BLaER1 treated with 17β-estradiol and CSF1 and Interleukin-3, amounts not matched to agents 10 nM and 100 nM (cell line): ENCODE data around the gene NR2F2.

Experiments
- H3K27ac ChIP-seq, 11 experiments: shearing (Covaris generic); formaldehyde crosslinking; 2 replicates each; pipeline ENCODE4 v1.8.1; 2022
- H3K27me3 ChIP-seq, 11 experiments: shearing (Covaris generic); formaldehyde crosslinking; 2 replicates each; pipeline ENCODE4 v1.8.1; 2022
- H3K36me3 ChIP-seq, 11 experiments: shearing (Covaris generic); formaldehyde crosslinking; 2 replicates each; pipeline ENCODE4 v1.8.1; 2022
- H3K4me1 ChIP-seq, 10 experiments: shearing (Covaris generic); formaldehyde crosslinking; 2 replicates each; pipeline ENCODE4 v1.8.1; 2022
- H3K4me2 ChIP-seq, 11 experiments: shearing (Covaris generic); formaldehyde crosslinking; 2 replicates each; pipeline ENCODE4 v1.8.1; 2022
- H3K4me3 ChIP-seq, 10 experiments: shearing (Covaris generic); formaldehyde crosslinking; 2 replicates each; pipeline ENCODE4 v1.8.1; 2022
- H3K9ac ChIP-seq, 11 experiments: shearing (Covaris generic); formaldehyde crosslinking; 2 replicates each; pipeline ENCODE4 v1.8.1; 2022
- H3K9me3 ChIP-seq, 11 experiments: shearing (Covaris generic); formaldehyde crosslinking; replicated peaks in 1 of 11; 2 replicates each; pipeline ENCODE4 v1.8.1; 2022
- H4K20me1 ChIP-seq, 11 experiments: shearing (Covaris generic); formaldehyde crosslinking; 2 replicates each; pipeline ENCODE4 v1.8.1; 2022
- Cebpa-rat ChIP-seq, 11 experiments: shearing (Covaris generic); IDR thresholded peaks; 2 replicates each; pipeline ENCODE4 v1.8.1; 2022

Gene NR2F2

DNA sequence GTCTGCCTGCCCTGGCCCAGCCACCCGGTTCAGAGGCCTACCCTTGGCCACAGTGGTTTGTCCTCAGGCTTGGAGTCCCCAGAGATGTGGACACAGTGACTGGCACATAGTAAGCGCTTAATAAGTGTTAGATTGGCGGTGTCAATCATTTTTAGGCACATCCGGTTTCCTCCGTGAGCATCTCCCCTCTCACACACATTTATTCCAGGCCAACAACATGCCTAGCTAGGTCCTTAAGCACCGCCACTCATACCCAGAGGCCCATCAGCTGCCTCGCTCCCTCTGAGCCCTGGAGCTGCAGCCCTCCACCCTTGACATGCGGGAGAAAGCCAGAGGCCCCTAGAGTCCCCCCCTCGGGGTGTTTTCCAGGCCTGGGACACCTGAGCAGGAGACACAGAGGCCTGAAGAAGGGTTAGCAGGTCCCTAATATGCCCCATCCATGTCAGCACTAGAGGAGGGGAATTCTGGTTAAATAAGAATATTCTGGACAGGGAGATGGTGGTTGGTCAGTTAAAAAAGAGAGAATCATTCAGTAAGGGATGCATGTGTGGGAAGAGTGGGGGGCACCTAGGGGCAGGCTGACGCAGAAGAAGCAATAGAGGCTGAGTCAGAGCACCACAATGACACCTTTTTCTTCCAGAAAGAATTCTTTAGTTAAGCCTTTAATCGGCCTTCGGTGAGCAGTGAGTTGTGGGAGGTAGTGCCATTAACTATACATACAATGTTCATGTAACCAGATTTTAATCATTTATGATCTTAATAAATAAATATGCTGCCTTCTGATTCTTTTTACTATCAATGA is 22.3 kb downstream of the NR2F2 start:
- TF ChIP-seq Cebpa-rat (IDR thresholded peaks at IDR 0.05), result no peak
- Histone ChIP-seq H3K4me1 (peaks cover 8 to 42% (median 34%) of the 10 kb centered on the region in 10 experiments; a peak in 17 of 20 replicates), H3K4me2 (no peak overlapping the region), H3K9ac (no peak overlapping the region), H3K4me3 (no peak overlapping the region), H3K27me3 (peaks cover 99 to 100% (median 100%) of the 10 kb centered on the region in 11 experiments), H3K27ac (no peak overlapping the region), H3K9me3 (peaks cover 0 to 5% (median 0%) of the 10 kb centered on the region in 11 experiments; a peak in 1 of 22 replicates), H3K36me3 (no peaks in the 10 kb centered on the region), H4K20me1 (peaks cover 0 to 96% (median 92%) of the 10 kb centered on the region in 11 experiments; a peak in 19 of 22 replicates)

DNA sequence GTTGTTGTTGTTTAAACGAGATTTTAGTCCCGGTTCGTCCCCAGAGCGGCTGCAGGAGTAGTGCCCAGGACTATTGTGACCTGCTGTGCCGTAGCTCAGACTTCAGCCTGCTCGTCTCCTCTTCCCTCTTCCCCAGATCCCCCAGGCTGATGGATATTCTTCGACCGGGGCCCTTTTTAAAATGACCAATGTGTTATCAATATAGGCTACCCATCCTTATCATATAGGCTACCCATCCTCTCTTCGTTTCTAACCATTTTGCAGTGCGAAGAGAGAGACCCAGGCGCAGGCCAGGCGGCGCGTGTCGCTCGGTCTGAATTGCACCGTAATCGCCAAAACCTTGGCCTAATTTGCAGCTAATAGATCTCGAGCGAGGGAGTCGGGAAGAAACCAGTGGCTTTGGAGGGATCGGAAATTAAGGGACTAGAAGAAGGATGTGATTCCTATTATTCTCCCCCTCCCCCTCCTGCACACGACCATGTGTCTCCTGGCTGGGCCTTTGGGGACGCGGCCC is 23.0 kb downstream of the NR2F2 start:
- Histone ChIP-seq H3K4me3 (peak overlapping the region in 3 of 10 experiments; percentile 10 to 43 (median 20); a peak in 2 of 20 replicates), H3K36me3 (no peaks in the 10 kb centered on the region), H3K4me2 (peak overlapping the region in 10 of 11 experiments; percentile 72 to 94 (median 90); a peak in 17 of 22 replicates), H3K4me1 (peaks cover 11 to 45% (median 37%) of the 10 kb centered on the region in 10 experiments; a peak in 17 of 20 replicates), H3K9ac (no peak overlapping the region), H3K27me3 (peaks cover 99 to 100% (median 100%) of the 10 kb centered on the region in 11 experiments), H3K27ac (no peak overlapping the region), H4K20me1 (peaks cover 0 to 96% (median 94%) of the 10 kb centered on the region in 11 experiments; a peak in 19 of 22 replicates), H3K9me3 (peaks cover 0 to 5% (median 0%) of the 10 kb centered on the region in 11 experiments; a peak in 1 of 22 replicates)
- no peak for TF ChIP-seq Cebpa-rat (IDR thresholded peaks at IDR 0.05)

DNA sequence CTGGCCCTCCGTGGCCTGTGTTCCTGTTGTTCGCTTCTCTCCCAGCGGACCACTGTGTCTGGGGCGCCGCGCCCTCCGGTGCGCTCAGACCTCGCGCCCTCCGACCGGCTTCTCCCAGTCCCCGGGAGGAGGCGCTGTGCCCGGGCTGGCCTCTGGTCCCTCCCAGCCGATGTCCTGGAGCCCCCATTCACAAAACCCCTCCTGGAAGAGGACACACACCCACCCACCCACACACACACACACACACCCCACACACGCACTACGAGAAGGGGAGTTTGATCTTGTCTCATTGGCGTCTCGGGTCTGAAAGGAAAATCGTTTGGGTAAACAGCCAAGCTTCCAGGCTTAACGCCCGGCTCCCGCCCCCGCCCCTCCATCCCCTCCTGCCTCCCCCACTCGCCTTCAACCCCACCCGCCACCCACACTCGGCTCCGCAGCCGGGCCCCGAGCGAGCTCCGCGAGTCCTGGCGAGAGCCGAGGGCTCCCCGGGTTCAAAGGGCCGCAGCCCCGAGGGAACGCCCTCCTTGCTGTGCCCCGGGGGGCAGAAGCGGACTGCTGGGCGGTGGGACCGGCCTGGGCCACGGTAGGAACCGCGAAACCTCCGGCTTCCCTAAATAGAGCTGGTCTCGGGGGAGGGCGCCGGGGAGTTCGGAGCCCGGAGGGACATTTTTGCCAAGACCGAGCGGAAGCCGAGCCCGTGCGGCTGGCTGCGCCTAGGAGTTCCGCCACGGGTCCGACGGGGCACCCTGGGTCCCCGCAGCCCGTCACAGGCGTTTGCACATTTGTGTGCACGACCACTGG is 23.6 kb downstream of the NR2F2 start:
- H3K27ac ChIP-seq, result no peak overlapping the region

DNA sequence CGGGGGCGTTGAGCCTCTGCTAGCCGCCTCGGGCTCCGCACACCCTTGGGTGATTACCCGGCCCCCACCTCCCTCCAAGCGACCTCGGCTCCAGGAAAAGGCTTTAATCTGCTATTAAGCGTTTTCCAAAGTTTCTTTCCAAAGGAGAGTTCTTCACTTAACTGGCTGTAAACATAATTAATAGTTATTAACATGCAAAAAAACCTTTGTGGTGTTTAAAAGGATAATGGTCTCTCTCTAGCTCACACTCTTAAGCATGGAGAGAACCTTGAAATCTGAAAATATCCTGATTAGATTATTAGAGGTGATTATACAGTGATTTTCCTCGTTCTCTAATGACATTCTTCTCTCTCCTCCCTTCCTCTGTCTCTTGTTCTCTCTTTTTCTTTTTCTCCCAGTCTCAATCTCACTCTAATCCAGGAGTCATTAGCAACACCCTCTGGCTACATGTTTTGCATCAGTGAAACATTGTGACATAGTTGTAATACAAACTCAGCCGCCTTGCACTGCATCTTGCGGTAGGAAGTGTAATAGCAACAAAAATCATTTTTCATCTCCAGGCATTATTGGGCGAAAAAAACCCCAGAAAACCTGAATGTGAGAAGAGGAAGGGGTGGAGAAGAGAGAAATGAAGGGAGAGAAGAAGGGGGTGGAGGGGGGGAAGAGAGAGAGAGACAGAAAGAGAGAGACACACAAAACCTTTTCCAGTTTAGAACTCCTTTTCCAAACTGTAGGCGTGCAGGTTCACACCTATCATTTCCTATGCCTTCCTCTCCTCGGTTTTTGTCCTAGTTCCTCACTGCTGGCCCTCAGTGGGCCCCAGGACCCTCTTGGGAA is 24.4 kb downstream of the NR2F2 start:
- Histone ChIP-seq H3K9me3 (peaks cover 0 to 5% (median 0%) of the 10 kb centered on the region in 11 experiments; a peak in 2 of 22 replicates), H3K9ac (peak overlapping the region in 3 of 11 experiments; percentile 14 to 54 (median 35); a peak in 1 of 22 replicates), H4K20me1 (peaks cover 0 to 96% (median 91%) of the 10 kb centered on the region in 11 experiments; a peak in 19 of 22 replicates), H3K27ac (no peak overlapping the region), H3K27me3 (peaks cover 99 to 100% (median 100%) of the 10 kb centered on the region in 11 experiments), H3K4me2 (peak overlapping the region; percentile 72 to 98 (median 93)), H3K4me1 (peaks cover 17 to 45% (median 37%) of the 10 kb centered on the region in 10 experiments; a peak in 17 of 20 replicates), H3K4me3 (peak overlapping the region; percentile 29 to 57 (median 50); a peak in 18 of 20 replicates), H3K36me3 (no peaks in the 10 kb centered on the region)
- peak in 3 of 11 experiments; percentile 26 to 60 (median 54); a peak in 3 of 22 replicates for TF ChIP-seq Cebpa-rat (IDR thresholded peaks at IDR 0.05)

More for the DNA sequence above, 23.6 kb downstream of the NR2F2 start:
- peaks cover 0 to 5% (median 0%) of the 10 kb centered on the region in 11 experiments; a peak in 1 of 22 replicates for H3K9me3 ChIP-seq
- H3K4me2 ChIP-seq, result peak overlapping the region; percentile 72 to 94 (median 91)
- no peaks in the 10 kb centered on the region for H3K36me3 ChIP-seq
- peaks cover 11 to 45% (median 37%) of the 10 kb centered on the region in 10 experiments; a peak in 17 of 20 replicates for H3K4me1 ChIP-seq
- H3K27me3 ChIP-seq, result peaks cover 99 to 100% (median 100%) of the 10 kb centered on the region in 11 experiments
- peaks cover 0 to 96% (median 91%) of the 10 kb centered on the region in 11 experiments; a peak in 19 of 22 replicates for H4K20me1 ChIP-seq
- H3K4me3 ChIP-seq, result peak overlapping the region; percentile 29 to 57 (median 50); a peak in 19 of 20 replicates
- TF ChIP-seq Cebpa-rat (IDR thresholded peaks at IDR 0.05), result no peak
- peak overlapping the region in 4 of 11 experiments; percentile 14 to 54 (median 40); a peak in 1 of 22 replicates for H3K9ac ChIP-seq

DNA sequence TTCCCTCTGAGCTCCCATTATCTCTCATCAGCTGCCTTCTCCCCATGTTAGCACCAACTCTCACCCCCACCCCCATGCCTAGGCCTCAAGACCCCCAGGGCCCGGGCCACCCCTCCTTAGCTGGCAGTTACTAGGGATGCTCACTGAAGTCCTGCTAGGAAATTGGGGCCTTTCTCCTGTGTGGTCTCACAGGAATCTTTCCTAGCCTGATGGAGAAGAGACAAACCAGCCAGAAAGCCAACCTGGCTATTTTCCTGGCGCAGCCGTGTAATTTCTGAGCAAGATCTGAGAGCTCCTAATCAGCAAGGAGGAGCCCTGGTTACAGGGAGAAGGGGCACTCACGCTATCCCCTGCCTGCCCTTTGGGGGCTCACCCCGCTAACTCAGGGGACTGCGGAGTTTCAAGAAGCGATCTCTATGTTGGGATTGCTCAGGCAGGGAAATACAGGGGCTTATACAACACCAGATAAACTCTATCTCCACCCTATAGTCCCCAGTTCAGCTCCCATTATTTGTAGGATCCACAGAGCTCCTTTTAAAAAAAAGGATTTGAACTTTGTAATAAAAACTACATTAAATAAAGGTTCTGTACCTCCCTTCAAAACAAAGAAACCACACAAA is 25.2 kb downstream of the NR2F2 start:
- H3K9me3 ChIP-seq, result peaks cover 0 to 5% (median 0%) of the 10 kb centered on the region in 11 experiments; a peak in 2 of 22 replicates
- peaks cover 99 to 100% (median 100%) of the 10 kb centered on the region in 11 experiments for H3K27me3 ChIP-seq
- no peak overlapping the region for H3K27ac ChIP-seq
- H3K4me2 ChIP-seq, result peak overlapping the region in 6 of 11 experiments; percentile 94 to 100 (median 98); a peak in 7 of 22 replicates
- H4K20me1 ChIP-seq, result peaks cover 0 to 95% (median 85%) of the 10 kb centered on the region in 11 experiments; a peak in 19 of 22 replicates
- H3K4me1 ChIP-seq, result peaks cover 18 to 45% (median 37%) of the 10 kb centered on the region in 10 experiments; a peak in 17 of 20 replicates
- no peak overlapping the region for H3K9ac ChIP-seq
- no peak for TF ChIP-seq Cebpa-rat (IDR thresholded peaks at IDR 0.05)
- no peak overlapping the region for H3K4me3 ChIP-seq
- no peaks in the 10 kb centered on the region for H3K36me3 ChIP-seq

DNA sequence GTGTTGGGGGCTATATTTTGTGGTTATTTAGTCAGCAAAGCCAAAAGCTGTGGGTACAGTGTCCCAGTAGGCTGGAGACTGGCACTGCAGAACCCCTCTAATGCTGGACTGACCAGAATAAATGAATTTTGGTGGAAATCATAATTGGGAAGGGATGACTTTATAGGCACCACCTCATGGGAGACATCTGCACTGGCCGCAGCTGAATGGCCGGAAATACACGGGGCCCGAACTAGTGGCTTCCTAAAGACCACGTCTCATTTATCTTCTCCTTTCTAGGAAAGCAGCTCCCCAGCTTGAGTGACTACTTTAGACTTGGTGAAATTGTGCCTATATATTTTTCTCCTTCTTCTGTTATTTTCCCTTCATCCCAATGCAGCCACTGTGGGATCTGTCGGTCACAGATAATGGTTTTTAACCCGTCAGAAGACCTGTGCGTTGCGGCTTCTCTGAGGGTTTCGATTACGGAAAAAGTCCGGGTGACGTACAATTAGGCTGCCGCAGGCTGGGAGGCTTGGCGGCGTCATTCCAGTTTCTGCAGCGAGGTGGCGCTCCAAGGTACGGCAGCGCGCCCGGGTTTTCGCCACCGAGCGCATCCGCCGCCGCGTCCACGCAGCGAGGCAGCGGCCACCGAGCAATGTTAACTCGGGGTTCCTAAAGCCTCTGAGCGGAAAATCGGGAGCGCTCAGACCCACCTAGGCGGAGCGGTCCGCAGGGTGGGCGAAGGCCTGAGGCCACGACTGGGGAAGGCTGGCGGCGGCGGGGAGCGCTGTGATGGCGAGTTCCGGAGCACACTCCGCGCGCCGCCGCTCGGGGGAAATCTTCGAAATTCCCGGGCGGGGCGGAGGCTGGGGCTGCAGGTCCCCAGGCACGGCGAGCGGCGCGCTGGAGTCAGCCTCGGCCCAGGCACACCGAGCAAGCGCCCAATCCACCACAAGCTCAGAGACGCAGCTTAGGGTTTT is 26.3 kb downstream of the NR2F2 start:
- H4K20me1 ChIP-seq, result peaks cover 0 to 94% (median 81%) of the 10 kb centered on the region in 11 experiments; a peak in 19 of 22 replicates
- H3K4me1 ChIP-seq, result peaks cover 18 to 45% (median 37%) of the 10 kb centered on the region in 10 experiments; a peak in 17 of 20 replicates
- no peaks in the 10 kb centered on the region for H3K36me3 ChIP-seq
- no peak for TF ChIP-seq Cebpa-rat (IDR thresholded peaks at IDR 0.05)
- H3K9ac ChIP-seq, result peak overlapping the region in 9 of 11 experiments; percentile 24 to 62 (median 44); a peak in 14 of 22 replicates
- H3K27ac ChIP-seq, result no peak overlapping the region
- peak overlapping the region; percentile 94 to 100 (median 98) for H3K4me2 ChIP-seq
- peak overlapping the region; percentile 59 to 73 (median 66) for H3K4me3 ChIP-seq
- H3K9me3 ChIP-seq, result peaks cover 0 to 5% (median 0%) of the 10 kb centered on the region in 11 experiments; a peak in 2 of 22 replicates
- peaks cover 99 to 100% (median 100%) of the 10 kb centered on the region in 11 experiments for H3K27me3 ChIP-seq
